ENCODE measurements around the gene TPRN.

Gene TPRN

DNA sequence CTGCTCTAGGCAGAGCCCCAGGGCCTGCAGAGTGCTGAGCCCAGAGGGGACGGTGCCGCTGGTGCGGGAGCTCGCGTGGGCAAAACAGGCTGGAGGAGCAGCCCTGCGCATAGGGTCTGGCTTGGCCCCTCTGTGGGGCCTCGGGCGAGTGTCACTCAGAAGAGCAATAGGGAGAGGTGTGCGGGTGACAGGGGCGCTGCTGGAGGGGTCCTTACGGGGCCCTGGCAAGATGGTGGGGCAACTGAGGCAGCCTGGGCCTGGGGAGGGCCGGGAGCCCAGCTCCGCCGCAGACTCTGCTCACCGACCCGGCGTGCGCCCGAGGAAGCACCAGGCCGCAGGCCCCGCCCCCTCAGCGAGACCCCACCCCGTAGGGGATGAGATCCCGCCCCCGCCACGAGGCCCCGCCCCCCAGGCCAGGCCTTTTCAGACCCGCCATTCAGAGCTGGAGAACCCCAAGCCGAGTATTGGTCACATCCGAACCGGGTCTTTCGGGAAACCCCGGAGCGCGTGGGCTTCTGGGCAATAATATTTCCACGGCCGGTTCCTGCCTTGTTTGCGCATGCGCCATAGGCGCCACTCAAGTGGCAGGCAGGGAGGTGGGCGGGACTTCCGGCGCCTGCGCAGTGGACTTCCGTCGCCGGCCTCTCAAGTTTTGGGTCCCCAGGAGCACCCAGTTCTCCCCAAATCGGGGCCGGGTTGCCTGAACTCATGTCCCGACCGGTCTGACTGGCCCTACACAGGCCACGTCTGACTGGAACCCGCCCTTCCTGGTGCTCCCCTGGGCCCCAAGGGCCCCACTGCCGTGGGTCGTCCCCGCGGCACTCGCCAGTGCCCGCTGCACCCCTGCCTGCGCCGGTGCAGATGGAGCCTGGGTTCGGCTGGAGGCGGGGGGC, 22.8 kb upstream of the TPRN start:
- Histone ChIP-seq H3K9me2 (ENCODE audit: low read depth, low read length) (no peaks in the 10 kb centered on the region), H3K4me2 (ENCODE audit: low read length) (peak overlapping the region; percentile 84), H3K79me2 (ENCODE audit: insufficient read depth, low read length) (no peaks in the 10 kb centered on the region), H3K36me3 (ENCODE audit: insufficient read depth, low read length) (peaks cover 6% of the 10 kb centered on the region; the same call in 1 of the 2 replicates), H3K4me1 (ENCODE audit: insufficient read depth, low read length, severe bottlenecking) (peaks cover 17% of the 10 kb centered on the region), H2AFZ (ENCODE audit: low read length) (no peak overlapping the region), H3K27me3 (ENCODE audit: insufficient read depth, low read length) (peaks cover 2% of the 10 kb centered on the region; the same call in 1 of the 2 replicates), H4K20me1 (ENCODE audit: insufficient read depth, low read length) (no peaks in the 10 kb centered on the region), H3F3A (ENCODE audit: insufficient read depth, low read length) (no peaks in the 10 kb centered on the region), H3K27ac (ENCODE audit: low read depth, low read length, poor library complexity, severe bottlenecking) (no peak overlapping the region), H3K9ac (ENCODE audit: low read length) (peak overlapping the region; percentile 91), H3K4me3 (ENCODE audit: low read depth, low read length, poor library complexity, severe bottlenecking) (peak overlapping the region; percentile 81), H3K9me3 (ENCODE audit: low read length) (no peaks in the 10 kb centered on the region)
- TF ChIP-seq, protein P1, sequence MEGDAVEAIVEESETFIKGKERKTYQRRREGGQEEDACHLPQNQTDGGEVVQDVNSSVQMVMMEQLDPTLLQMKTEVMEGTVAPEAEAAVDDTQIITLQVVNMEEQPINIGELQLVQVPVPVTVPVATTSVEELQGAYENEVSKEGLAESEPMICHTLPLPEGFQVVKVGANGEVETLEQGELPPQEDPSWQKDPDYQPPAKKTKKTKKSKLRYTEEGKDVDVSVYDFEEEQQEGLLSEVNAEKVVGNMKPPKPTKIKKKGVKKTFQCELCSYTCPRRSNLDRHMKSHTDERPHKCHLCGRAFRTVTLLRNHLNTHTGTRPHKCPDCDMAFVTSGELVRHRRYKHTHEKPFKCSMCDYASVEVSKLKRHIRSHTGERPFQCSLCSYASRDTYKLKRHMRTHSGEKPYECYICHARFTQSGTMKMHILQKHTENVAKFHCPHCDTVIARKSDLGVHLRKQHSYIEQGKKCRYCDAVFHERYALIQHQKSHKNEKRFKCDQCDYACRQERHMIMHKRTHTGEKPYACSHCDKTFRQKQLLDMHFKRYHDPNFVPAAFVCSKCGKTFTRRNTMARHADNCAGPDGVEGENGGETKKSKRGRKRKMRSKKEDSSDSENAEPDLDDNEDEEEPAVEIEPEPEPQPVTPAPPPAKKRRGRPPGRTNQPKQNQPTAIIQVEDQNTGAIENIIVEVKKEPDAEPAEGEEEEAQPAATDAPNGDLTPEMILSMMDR (IDR thresholded peaks at IDR 0.05; ENCODE audit: low read length): no peak
- TF ChIP-seq EZH2 (IDR thresholded peaks at IDR 0.05; ENCODE audit: borderline replicate concordance, low read length): no peak

DNA sequence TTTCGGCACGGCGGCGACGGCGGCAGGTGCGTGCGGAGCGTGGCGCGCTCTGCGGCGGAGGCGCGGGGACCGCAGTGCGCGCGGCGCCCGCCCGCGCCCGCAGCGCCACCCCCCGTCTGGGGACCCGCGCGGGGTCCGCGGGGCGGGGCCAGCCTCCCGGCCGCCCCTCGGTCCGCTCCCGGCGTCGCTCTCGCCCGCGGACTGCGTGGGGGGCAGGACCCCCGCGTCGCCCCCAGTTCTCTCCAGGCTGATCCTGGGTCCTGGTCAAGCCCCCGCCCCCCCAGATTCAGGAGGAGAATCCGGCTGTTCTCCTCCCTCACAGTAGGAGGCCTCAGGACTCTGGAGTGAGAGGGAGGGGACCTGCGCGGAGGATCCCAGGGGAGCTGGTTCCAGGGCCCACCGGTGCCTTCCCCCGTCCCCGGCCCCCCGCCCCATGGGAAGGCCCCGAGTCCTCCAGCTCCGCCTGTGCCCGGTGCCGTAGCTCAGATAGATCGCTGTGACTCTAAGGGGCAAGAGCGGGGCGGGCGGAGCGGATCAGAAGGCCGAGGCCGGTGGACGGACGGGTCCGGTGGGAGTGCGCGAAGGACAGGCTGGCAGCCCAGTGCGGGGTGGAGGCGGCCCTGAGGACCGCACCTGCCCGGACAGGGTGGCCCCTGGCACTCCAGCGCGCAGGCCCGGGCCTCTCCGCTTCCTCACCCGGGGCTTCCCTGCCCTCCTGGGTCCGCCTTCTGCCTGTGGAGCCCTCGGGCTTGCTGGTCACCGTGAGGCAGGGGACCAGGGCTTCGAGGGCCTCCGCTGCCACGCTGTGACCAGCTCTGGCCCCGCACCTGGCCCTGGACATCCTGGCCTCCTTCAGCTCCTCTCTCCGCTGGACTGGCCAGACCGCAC, 21.9 kb upstream of the TPRN start, which contains the start of gene RNF208:
Gene RNF208 (minus strand): TSS at position 51 of the 888 bp plus-strand sequence. CDS start 1,028 bp downstream, outside the sequence.
- H3K4me1 ChIP-seq (ENCODE audit: insufficient read depth, low read length, severe bottlenecking): peaks cover 18% of the 10 kb centered on the region
- H3K9me2 ChIP-seq (ENCODE audit: low read depth, low read length): no peaks in the 10 kb centered on the region
- H3K79me2 ChIP-seq (ENCODE audit: insufficient read depth, low read length): no peaks in the 10 kb centered on the region
- peak within 1 kb of the TSS; percentile 73 for H3K4me2 ChIP-seq (ENCODE audit: low read length)
- TF ChIP-seq EZH2 (IDR thresholded peaks at IDR 0.05; ENCODE audit: borderline replicate concordance, low read length): no peak
- TF ChIP-seq, protein P1 (IDR thresholded peaks at IDR 0.05; ENCODE audit: low read length): no peak
- no peaks in the 10 kb centered on the region for H3K27me3 ChIP-seq (ENCODE audit: insufficient read depth, low read length)
- H3K36me3 ChIP-seq (ENCODE audit: insufficient read depth, low read length): peaks cover 6% of the 10 kb centered on the region; the same call in 1 of the 2 replicates
- peak within 1 kb of the TSS; percentile 81 for H3K4me3 ChIP-seq (ENCODE audit: low read depth, low read length, poor library complexity, severe bottlenecking)
- H4K20me1 ChIP-seq (ENCODE audit: insufficient read depth, low read length): no peaks in the 10 kb centered on the region
- H2AFZ ChIP-seq (ENCODE audit: low read length): no peak within 1 kb of the TSS
- no peaks in the 10 kb centered on the region for H3F3A ChIP-seq (ENCODE audit: insufficient read depth, low read length)
- no peaks in the 10 kb centered on the region for H3K9me3 ChIP-seq (ENCODE audit: low read length)
- H3K27ac ChIP-seq (ENCODE audit: low read depth, low read length, poor library complexity, severe bottlenecking): no peak within 1 kb of the TSS
- peak within 1 kb of the TSS; percentile 54; the same call in 1 of the 2 replicates for H3K9ac ChIP-seq (ENCODE audit: low read length)

DNA sequence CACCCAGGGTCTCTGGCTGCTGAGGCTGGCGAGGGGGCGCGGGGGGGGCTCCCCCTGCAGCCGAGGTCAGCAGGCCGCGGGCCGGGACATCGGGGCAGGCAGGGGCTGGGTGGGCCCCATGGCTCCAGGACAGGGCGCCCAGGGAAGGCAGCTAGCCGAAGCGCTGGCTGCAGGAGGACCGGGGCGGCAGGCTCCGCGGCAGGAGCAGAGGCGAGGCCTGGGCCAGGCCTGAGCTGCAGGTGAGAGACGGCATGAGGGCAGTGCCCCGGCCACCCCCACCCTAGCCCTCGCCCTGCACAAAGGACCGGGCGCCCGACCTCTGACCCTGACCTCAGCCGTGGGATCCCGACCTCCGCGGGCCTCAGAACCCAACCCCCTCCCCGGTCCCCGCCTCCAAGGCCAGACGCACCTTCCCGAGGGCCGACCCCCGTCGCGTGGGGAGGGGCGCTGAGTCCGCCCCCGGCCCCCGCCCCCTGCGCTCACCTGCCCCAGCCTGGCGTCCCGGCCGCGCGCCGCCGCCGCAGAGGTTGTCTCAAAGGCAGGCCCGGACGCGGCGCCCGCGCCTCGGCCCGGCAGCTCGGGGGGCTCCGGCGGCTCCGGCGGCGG, 21.1 kb upstream of the TPRN start:
- Histone ChIP-seq H3K27ac (ENCODE audit: low read depth, low read length, poor library complexity, severe bottlenecking) (no peak overlapping the region), H3K4me2 (ENCODE audit: low read length) (peak overlapping the region; percentile 51; the same call in 1 of the 2 replicates), H3K79me2 (ENCODE audit: insufficient read depth, low read length) (no peaks in the 10 kb centered on the region), H4K20me1 (ENCODE audit: insufficient read depth, low read length) (no peaks in the 10 kb centered on the region), H3K27me3 (ENCODE audit: insufficient read depth, low read length) (no peaks in the 10 kb centered on the region), H3K9me2 (ENCODE audit: low read depth, low read length) (no peaks in the 10 kb centered on the region), H3K4me3 (ENCODE audit: low read depth, low read length, poor library complexity, severe bottlenecking) (peak overlapping the region; percentile 47), H3K4me1 (ENCODE audit: insufficient read depth, low read length, severe bottlenecking) (peaks cover 26% of the 10 kb centered on the region), H3K9me3 (ENCODE audit: low read length) (no peaks in the 10 kb centered on the region), H3K9ac (ENCODE audit: low read length) (no peak overlapping the region), H2AFZ (ENCODE audit: low read length) (no peak overlapping the region), H3K36me3 (ENCODE audit: insufficient read depth, low read length) (peaks cover 6% of the 10 kb centered on the region; the same call in 1 of the 2 replicates), H3F3A (ENCODE audit: insufficient read depth, low read length) (no peaks in the 10 kb centered on the region)
- TF ChIP-seq, protein P1 (IDR thresholded peaks at IDR 0.05; ENCODE audit: low read length): no peak
- TF ChIP-seq EZH2 (IDR thresholded peaks at IDR 0.05; ENCODE audit: borderline replicate concordance, low read length): no peak

Data from OCI-LY1 (cell line).